GM19035 (cell line): ENCODE results near the gene ZNF319.

ENCODE experiments used
- ATAC-seq: cut with Tn5 transposase; IDR thresholded peaks from one replicate; pipeline ENCODE4 v1.9.1; 2021; ENCODE audit not compliant: unreplicated experiment

The ZNF319 gene

DNA sequence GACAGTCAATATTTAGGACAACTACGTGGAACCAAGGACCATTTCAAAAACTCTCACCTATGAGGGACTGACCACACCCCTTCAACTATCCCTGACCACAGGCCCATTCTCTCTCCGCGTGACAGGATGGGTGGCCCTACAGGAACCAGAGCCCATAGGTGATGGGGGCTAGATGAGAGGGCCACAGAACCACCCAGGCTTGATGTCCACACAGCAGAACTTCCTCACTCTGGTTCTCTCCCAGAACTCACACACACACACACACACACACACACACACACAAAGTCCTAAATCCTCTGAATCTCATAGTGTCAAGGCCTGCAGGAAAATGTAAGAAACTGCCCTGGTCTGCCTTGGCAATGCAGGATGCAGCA lies 1.5 kb downstream of the ZNF319 start:
- no peak for ATAC-seq

DNA sequence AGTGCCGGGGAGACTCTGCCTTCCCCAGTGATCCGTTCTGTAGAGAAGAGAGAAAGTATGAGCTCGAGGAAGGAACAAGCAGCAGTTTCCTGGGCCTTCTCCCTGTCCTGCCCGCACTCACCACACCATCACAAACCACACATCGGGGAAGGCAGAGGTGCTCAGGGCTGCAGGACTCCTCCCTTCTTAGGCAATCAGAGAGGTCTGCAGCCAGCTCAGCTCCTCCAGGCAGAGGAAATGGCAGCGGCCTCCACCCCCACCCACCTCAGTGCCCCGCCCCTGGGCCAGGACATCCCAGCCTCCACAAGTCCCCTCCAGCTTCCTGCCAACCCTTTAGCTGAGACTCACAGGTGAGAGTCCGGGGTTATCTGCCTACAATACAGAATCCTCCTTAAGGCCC lies 2.0 kb downstream of the ZNF319 start:
- ATAC-seq, result no peak

DNA sequence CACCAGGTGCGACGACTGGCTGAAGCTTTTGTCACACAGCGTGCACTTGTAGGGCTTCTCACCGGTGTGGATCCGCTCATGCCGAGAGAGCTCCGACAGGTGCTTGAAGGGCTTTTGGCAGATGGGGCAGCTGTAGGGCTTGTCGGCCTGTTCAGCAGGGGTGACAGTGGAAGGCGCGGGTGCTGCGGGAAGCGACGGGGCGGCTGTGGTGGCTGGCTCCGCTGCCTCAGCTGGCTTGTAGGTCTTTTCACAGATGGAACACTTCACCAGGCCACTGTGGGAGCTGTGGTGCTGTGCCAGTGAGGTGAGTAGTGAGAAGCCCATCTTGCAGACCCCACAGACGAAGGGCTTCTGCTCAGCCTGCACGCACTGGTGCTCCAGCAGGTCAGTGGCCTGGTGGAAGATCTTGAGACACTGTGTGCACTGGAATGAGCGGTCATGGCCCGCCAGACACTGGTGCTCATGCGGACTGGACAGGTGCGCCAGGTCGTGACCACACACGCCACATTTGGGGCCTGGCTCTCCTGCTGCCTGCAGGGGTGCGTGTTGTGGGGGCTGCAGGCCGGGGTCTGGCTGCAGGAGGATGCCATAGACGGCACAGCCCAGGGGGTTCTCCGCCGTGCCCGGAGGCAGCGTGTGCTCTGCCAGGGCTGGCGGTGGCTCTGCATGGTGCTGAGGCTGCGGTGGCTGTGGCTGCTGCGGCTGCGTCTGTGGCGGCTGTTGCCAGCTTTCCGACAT lies 2.8 kb downstream of the ZNF319 start:
- ATAC-seq, result no peak

DNA sequence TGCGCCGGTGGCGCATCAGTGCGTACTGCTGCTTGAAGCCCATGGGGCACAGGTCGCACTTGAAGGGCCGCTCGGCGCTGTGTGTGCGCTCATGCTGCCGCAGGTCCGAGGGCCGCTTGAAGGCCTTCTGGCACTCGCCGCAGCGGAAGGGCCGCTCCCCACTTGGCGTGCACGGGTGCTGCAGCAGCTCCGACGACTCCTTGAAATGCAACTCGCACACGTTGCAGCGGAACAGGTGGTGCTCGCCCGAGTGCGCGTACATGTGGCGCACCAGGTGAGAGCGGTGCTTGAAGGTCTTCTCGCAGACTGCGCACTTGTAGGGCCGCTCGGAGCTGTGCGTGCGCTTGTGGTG lies 3.3 kb downstream of the ZNF319 start:
- no peak for ATAC-seq

DNA sequence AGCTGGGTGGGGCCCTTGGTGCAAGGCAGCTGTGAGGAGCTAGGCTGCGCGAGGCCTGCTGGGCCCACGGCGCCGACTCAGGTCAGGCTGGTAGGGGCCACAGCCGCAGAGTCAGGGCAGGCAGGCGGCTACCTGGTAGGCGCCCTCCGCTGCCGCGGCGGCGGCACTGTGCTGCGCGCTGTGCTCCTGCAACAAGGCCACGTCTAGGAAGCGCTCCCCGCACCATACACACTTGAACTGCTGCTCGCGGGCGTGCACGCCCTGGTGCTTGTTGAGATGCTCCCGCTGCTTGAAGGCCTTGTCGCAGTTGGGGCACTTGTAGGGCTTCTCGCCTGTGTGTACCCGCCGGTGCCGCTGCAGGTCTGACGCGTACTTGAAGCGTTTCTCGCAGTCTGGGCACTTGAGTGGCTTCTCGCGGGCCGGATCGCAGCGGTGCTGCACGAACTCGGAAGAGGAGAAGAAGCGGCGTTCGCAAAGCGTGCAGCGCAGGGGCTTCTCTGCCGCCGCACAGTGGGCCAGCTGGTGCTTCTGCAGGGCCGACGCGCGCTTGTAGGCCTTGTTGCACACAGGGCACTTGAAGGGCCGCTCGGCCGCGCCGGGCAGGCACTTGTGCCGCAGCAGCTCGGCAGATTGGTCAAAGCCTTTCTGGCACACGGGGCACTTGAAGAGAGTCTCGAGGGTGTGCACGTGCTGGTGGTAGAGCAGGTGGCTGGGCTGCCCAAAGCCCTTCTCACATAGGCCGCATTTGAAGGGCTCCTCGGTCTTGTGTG lies 3.9 kb downstream of the ZNF319 start:
- no peak for ATAC-seq

DNA sequence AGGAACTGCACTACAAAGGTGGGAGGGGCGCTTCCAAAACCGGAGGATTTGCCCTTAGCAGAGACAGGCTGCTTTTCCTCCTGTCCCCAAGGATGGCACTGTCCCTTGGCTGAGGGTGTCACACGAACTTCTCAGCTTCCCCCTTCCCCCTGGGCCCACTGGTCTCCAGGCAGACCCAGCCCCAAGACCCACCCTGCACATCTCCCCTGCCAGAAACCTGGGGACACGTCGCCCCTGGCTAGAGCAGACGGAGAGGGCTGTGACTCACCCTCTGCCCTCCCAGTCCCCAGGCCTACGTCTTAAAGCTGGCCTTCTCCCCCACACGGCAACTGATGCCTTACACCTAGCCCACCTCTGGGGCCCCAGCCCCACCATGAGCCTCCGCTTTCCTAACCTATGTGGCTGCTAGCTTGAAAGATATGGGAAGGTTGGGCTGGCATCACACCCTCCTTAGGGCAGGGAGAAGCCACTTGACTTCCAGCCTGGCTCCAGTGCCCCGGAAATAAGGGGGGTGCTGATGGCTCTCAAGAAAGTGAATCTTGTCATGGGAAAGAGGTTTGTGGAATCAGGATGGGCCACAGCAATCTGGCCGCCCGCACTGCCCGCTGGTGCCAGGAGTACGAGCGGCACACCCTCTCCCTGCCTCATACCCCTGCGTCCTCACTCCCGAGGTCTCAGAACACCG lies 4.6 kb downstream of the ZNF319 start:
- no peak for ATAC-seq

DNA sequence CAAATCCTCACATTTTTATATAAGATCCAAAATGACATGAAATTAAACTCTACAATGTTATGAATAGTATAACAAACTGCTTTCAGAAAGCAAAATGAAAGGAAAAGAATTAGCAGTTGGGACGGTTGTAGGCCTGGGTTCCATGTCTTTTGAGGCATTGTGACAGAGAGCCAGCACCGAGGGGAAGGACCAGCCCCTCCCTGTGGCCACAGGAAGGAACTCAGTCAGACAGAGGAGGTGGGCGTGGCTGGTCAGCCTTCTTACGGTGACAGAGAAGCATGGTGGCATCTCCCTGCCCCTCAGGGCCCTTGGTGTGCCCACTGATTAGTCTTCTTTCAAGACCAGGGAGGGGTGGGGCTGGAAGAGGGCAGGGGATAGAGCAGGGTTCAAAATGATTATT lies 5.7 kb downstream of the ZNF319 start:
- peak; percentile 54 for ATAC-seq

DNA sequence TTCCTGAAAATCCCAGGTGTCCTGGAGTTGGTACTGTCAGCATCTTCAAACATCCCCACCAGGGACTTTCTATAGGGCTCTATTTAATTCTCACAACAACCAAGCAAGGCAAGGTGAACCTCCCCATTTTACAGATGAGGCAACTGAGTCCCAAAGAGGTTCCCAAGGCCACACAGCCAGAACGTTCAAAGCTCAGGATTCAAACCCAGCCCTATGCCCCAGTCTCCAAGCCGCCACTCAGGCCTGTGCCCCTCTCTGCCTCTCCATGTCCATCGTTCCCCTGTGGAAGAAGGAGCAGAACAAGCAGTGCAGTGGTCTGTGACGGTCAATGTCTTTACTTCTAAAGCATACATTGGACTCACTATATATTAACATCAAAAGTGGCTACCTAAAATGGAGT lies 6.1 kb downstream of the ZNF319 start:
- ATAC-seq, result no peak

DNA sequence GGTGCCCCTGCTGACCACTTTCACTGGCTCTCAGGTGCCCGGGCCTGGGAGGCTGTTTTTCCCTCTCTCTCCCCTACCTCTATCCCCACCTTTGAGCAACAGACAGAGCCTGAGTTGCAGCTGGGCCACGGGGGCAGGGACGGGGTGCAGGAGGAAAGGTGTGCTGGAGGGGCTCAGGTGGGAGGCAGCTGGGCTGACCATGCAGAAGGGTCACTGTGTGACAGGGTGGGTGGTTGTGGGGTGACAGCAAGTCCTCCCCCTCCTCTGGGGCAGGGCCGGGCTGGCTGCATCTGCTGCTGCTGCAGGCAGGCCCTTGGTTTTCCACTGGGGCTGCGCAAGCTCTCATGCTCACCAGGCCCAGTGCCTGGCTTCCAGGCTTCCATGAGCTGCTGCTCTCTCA lies 6.6 kb downstream of the ZNF319 start:
- ATAC-seq, result no peak

DNA sequence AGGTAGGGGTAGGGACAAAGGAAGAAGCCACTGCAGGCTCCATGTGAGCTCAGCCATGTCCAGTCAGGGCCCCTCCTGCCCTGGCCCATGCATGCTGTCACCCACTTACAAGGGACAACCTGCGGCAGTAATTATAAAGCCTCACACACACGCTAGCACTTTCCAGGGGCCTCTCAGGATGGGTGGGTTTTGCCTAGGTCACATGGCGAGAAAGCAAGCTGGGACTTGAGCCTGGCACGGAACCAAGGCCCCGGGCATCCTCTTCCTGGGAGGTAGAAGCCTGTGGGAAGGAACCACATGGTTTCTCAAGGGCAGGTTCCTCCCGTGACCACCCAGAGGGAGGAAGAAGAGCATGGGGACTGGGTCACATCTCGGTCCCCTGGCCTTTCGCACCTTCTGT lies 7.0 kb downstream of the ZNF319 start:
- ATAC-seq, result no peak

DNA sequence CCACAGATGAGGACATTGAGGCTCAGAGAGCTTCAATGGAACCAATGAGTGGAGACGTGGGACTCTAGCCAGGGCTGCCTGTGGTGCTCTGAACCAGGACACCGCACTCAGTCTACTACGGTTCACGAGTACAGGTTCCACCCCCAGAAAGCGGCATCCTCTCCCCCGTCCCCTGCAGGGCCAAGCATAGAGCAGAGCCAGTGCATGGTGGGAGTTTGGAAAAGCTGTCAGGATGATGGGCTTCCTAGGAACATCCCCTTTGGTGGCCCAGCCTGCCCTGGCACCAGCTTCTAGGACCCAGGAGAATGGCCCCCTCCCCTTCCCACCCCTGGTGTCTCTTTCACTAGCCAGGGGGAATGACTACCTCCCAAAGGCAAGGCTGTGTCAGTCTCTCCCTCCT lies 8.4 kb downstream of the ZNF319 start:
- ATAC-seq, result no peak

DNA sequence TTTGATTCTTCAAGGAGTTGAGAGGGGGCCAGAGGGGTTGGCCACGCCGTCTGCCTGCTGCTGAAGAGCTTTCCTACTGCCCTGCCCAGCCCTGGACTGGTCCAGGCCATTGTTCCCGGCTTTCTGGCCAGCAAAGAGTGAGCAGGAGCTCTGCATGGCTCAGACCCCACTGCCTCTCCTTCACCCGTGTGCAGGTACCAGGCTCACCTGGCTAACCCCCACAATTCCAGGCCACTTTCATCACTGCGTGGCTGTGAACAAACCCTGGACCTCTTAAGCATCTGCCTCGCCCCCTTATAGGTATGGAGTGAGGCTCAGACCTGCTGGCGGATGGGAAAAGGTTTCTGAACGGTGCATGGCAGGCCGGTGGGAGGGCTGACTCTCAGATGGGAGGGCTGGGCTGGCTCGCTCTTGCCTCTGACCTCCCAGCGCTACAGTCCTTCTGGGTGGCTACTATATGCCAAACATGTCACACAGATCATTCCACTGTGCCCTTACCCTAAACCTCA lies 8.9 kb downstream of the ZNF319 start:
- ATAC-seq, result no peak

DNA sequence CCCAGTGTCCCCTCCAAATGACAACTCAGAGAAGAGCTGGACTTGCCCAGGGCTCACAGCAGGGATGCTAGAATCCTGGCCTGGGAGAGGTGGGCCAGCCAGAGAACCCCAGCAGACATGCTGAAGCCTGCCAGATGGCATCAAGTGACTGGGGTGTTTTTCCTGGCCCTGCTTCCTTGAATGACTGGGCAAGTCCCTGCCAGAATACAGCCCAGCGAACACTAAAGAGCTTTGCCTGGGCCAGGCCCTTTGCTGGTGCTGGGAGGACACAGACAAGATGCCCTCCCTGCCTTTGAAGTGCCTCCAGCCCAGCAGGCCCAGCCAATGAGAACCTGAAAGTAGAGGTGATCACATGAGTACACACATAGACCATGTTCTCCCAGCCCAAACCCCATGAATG lies 11.5 kb downstream of the ZNF319 start:
- no peak for ATAC-seq

DNA sequence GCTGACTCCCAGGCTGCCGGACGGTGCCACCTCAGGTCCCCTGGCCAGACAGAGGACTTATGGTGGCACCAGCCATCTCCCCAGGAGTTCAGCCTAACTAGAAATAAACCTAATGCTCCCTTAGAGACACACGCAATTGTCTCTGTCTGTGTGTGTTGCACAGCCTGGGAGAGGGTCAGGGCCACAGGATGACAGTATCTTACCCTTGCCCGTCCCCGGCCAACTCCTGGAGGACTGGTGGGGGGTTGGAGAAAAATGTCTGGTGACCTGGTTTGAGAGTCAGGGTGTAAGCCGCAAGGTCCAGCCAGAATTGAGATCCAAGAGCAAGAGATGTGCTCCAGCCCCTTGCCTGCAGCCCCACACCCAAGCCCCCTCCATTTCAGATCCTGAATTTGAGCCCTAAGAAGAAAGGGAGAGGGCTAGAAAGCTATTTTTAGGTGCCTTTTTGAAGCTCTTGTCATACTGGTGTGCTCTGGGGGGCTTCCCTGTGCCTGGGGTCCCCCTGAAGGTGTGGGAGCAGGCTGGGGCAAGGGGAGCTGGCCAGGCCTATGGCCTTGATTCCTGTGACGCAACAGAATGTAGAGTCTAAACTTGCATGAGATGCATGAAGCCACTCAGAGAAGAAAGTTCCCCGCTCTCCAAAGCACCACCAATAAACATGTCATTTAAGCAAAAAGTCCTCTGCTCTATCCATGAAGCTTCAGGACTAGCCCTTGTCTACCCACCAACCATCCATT lies 12.9 kb downstream of the ZNF319 start:
- ATAC-seq, result no peak

DNA sequence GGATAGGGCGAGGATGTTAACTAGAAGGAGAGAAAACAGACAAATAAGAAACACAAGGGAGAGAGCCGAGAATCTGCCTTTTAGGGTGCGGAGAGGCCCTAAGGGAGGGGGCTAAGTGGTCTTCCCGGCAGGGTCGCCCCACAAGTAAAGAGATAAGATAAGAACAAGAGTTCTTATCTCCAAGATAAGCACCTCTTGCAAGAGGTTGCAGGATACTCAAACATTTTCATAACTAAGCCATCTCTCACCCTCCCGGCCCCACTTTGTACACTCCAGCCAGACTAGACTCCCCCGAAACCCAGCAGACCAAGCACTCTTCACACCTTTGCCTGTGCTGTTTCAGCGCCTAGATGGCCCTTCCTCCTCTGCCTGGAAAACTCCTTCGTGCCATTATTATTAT lies 14.3 kb downstream of the ZNF319 start:
- ATAC-seq, result no peak

DNA sequence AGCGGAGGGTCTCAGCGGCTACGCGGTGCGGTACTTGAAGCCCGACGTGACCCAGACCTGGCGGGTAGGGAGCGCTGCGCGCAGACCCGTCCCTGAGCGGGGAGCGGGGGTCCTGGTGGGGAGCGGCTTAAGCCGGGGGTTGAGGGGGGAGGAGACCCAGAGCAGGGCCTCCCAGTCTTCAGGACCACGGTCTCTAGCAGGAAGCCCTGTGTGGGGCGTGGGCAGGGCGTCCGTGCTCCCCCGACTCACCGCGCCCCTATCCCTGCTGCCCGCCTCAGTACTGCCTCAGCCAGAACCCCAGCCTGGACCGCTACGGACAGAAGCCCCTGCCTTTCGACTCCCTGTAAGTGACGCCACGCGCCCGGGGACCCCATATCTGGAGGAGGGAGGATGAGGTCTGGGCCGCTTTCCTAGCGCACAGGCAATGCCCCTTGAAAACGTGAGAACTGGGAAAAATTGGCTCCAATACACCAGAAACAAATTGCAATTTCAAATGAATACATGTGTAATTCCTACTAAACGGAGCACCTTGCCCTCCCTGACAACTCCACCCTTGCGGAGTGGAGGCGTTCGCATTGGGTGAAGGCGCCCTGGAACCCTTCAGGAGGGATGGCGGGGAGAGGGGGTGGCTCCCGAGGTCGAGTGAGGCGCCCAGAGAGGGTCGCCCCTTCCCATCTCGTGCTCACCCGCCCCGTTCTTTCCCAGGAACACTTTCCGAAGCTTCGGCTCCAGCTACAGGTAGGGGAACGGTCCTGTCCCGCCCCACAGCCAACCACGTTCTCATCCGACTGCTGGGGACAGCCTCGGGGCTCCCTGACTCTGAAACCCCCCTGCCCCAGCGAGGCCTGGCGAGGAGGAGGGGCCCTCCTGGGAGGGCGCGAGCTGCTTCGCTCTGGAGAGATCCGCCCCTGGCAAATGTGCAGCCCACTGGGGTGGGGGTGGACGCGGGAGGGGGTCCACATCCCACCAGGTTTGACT lies 15.0 kb downstream of the ZNF319 start:
- peak; percentile 9 for ATAC-seq

DNA sequence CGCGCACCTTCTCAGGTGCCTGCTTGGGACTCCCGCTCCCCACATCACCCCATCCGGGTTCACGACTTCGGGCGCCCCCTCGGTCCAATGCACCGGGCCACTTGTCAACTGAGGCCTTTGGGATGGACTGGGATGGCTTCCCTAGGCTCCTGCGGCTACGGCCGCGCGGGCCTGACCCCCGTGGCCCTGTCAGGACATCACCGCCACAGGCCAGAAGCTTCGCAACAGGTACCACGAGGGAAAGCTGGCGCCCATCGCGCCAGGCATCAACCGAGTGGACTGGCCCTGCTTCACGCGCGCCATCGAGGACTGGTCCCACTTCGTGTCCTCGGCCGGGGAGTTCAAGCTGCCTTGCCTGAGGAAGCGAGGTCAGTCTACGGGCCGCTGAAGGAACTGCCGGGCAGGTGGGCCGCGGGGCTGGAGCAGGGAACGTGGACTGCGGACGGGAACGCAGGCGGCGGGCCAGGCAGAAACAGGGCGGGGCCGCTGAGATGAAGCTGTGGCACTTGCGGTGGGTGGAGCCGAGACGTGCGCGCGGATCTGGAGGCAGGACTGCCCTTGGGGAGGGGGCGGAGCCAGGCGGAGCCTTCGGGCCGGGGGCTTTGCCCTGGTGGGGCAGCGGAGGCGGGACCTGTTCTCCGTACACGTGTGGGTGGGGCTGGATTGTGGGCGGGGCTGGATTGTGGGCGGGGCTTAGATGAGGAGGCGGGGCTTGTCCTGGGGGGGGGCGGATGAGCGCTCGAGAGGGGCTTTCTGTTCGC lies 15.8 kb downstream of the ZNF319 start:
- ATAC-seq, result peak; percentile 76

DNA sequence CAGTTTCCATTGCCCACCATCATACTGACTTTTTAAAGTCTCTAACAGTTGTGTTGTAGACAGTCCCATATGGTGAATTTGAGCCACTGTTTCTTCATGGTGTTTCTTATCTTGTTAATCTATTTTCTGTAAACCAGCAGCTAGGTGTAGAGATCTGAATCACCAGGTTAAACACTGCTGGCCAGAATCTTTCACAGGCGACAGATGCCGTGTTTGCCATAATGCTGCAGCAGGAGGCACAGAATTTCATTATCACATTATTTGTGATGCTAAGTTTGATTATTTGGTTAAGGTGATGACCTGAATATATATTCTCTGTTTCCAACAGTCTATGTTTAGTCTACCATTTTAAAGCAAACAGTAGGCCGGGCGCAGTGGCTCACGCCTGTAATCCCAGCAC lies 18.1 kb downstream of the ZNF319 start:
- ATAC-seq, result no peak

DNA sequence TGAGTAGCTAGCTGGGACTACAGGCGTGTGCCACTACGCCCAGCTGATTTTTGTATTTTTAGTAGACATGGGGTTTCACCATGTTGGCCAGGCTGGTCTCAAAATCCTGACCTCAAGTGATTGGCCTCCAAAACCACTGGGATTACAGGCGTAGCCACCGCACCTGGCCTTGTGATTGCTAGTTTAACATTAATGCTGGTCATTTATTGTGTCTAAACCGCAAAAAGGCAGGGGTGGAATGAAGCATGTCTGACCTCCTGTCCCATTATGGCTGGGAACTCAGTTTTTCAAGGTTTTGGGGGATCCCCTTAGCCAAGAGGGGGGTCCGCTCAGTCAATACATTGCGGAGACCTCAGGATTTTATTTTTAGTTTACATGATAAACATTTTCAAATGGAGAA lies 18.8 kb downstream of the ZNF319 start:
- no peak for ATAC-seq
